GM06990 (cell line): ENCODE data around the gene PEX11G.
"Not testable (repeated sequence)": the region's sequence is repeated elsewhere in the genome, so short reads cannot be mapped to it uniquely, and the experiment has no call there.

Experiments
- DNase-seq: peaks from one replicate; pipeline ENCODE4 v3.0.0-alpha.2; 2011; ENCODE audit not compliant: insufficient read length; ENCODE audit errors: extremely low read depth
- H3K27me3 ChIP-seq: replicated peaks from 2 replicates; pipeline ENCODE4 v1.6.0; 2011; ENCODE audit warnings: low read length; ENCODE audit not compliant: control insufficient read depth, insufficient read depth
- H3K36me3 ChIP-seq: 2 replicates; pipeline ENCODE4 v1.5.1; 2011; ENCODE audit warnings: low read length; ENCODE audit not compliant: control insufficient read depth, insufficient read depth
- H3K4me3 ChIP-seq: replicated peaks from 2 replicates; pipeline ENCODE4 v1.5.1; 2011; ENCODE audit warnings: low read depth, mild to moderate bottlenecking, control low read depth, low read length
- CTCF ChIP-seq: IDR thresholded peaks from 2 replicates; pipeline ENCODE4 v1.5.1; 2011; ENCODE audit warnings: low read length, control low read depth, mild to moderate bottlenecking, inconsistent platforms; ENCODE audit not compliant: insufficient read depth, poor library complexity, severe bottlenecking

PEX11G gene

GRCh38 chr19:7434391-7434790 lies 54.4 kb downstream of the PEX11G start:
- H3K36me3 ChIP-seq, result peaks cover 4% of the 10 kb centered on the region; the same call in 1 of the 2 replicates

GRCh38 chr19:7433456-7433855 lies 55.4 kb downstream of the PEX11G start:
- H3K27me3 ChIP-seq, H3K36me3 ChIP-seq, DNase-seq, H3K4me3 ChIP-seq: not testable (repeated sequence)

More at GRCh38 chr19:7434391-7434790, 54.4 kb downstream of the PEX11G start:
- Histone ChIP-seq H3K27me3 (no peaks in the 10 kb centered on the region), H3K4me3 (no peak overlapping the region)
- DNase-seq, result no peak
- no peak for TF ChIP-seq CTCF

- TF ChIP-seq CTCF, result no peak
- no peaks in the 10 kb centered on the region for H3K27me3 ChIP-seq
- no peak for DNase-seq
- no peak overlapping the region for H3K4me3 ChIP-seq
- peaks cover 2% of the 10 kb centered on the region; the same call in 1 of the 2 replicates for H3K36me3 ChIP-seq
Observed at GRCh38 chr19:7429638-7430282, 59.1 kb downstream of the PEX11G start.

- DNase-seq, result no peak
- TF ChIP-seq CTCF, result no peak
- Histone ChIP-seq H3K36me3 (peaks cover 2% of the 10 kb centered on the region), H3K27me3 (no peaks in the 10 kb centered on the region), H3K4me3 (no peak overlapping the region)
Observed at GRCh38 chr19:7428651-7429113, 60.2 kb downstream of the PEX11G start.

GRCh38 chr19:7427944-7428343 lies 60.9 kb downstream of the PEX11G start:
- Histone ChIP-seq H3K4me3 (no peak overlapping the region), H3K27me3 (no peaks in the 10 kb centered on the region), H3K36me3 (peaks cover 2% of the 10 kb centered on the region)
- TF ChIP-seq CTCF, result no peak
- no peak for DNase-seq

GRCh38 chr19:7426986-7427385 lies 61.8 kb downstream of the PEX11G start:
- Histone ChIP-seq H3K4me3 (no peak overlapping the region), H3K27me3 (no peaks in the 10 kb centered on the region), H3K36me3 (no peaks in the 10 kb centered on the region; the same call in none of the 2 replicates)
- no peak for DNase-seq
- TF ChIP-seq CTCF, result no peak
